Measurements from ENCODE around the gene CALU. TPM values are rescaled to one million over a fixed set of nuclear protein-coding genes. Genes with fewer than 3 reads are reported as not detected.
A peak's percentile ranks its signal among the peaks of the same experiment; 100 is the strongest.

Gene CALU
- polyA plus RNA-seq, 1 donor, result 214 TPM

DNA sequence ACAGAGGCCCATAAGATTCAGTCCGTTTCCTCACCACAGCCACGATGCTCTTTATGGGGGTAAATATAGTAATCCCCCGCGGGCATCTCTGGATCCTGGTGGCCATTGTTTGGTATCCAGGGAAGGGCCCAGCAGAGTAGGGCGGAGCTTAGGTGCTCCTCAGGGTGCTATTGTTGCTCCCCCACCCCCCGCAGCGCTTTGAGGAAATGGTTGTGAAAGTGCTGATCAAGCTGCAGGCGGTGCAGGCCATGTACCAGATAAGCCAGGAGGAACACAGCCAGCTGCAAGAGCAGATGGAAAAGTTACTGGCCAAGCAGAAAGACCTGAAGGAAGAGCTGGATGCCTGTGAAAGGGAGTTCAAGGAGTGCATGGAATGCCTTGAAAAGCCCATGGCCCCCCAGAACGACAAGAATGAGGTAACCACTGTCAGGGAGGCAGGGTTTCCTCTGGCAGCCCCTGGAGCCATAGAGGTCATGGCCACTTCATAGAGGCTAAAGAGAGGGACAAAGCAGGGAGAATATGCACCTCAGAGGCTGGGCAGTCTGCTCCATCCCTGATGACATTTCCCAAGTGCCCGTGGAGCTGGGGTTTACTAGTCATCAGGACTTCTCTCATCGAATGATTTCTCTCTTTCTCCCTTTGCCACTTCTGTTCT lies 73.5 kb downstream of the CALU start:
- peak; percentile 46 for DNase-seq

DNA sequence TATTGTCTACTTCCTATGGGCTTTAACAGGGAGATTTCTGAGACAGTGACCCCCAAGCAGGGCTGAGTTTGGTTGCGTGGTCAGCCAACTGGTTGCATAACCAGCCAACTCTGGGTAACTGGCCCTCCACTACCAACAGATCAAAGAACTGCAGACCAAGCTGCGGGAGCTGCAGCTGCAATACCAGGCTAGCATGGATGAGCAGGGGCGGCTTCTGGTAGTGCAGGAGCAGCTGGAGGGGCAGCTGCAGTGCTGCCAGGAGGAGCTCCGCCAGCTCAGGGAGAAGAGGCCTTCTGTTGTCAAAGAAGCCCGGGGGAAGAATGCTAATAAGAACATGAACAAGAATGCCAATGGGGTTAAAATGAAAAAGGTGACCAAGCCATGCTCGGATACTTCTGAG lies 75.3 kb downstream of the CALU start:
- DNase-seq, result no peak

GRCh38 chr7:128815289-128815942 lies 76.3 kb downstream of the CALU start:
- no peak for DNase-seq

- no peak for DNase-seq
Measured at GRCh38 chr7:128818694-128819093, 79.5 kb downstream of the CALU start.

Other genes with a start within 250 kb of the CALU start
- gene GARIN1A, start 67.1 kb upstream of the CALU start, polyA plus RNA-seq (ENCODE audit: insufficient read length), result 2.1 TPM
- gene OPN1SW, start 36.4 kb downstream of the CALU start, polyA plus RNA-seq (ENCODE audit: insufficient read length), result 2.2 TPM
- gene CCDC136, start 52.6 kb downstream of the CALU start, polyA plus RNA-seq (ENCODE audit: insufficient read length), result 19.1 TPM
- 823 TPM for gene FLNC, start 91.0 kb downstream of the CALU start, polyA plus RNA-seq (ENCODE audit: insufficient read length)
- gene ATP6V1F, start 123.5 kb downstream of the CALU start, polyA plus RNA-seq (ENCODE audit: insufficient read length), result 121 TPM
- gene KCP, start 171.3 kb downstream of the CALU start, polyA plus RNA-seq (ENCODE audit: insufficient read length), result 2.2 TPM
- gene IRF5, start 198.6 kb downstream of the CALU start, polyA plus RNA-seq (ENCODE audit: insufficient read length), result 3.1 TPM